HG03108 (cell line): ENCODE data around the gene ZNF532.
A peak's percentile ranks its signal among the peaks of the same experiment; 100 is the strongest.

Experiments
- ATAC-seq: cut with Tn5 transposase; IDR thresholded peaks from one replicate; pipeline ENCODE4 v1.9.1; 2021; ENCODE audit warnings: moderate library complexity; ENCODE audit not compliant: unreplicated experiment

ZNF532 gene

GRCh38 chr18:58975781-58976180 is 111.1 kb downstream of the ZNF532 start:
- no peak for ATAC-seq

- ATAC-seq, result no peak
Observed at GRCh38 chr18:58977223-58977622, 112.5 kb downstream of the ZNF532 start.

GRCh38 chr18:58977801-58978200 is 113.1 kb downstream of the ZNF532 start:
- no peak for ATAC-seq

- no peak for ATAC-seq
Observed at GRCh38 chr18:58978916-58979315, 114.2 kb downstream of the ZNF532 start.

GRCh38 chr18:58979615-58980014 is 114.9 kb downstream of the ZNF532 start:
- ATAC-seq, result no peak

- ATAC-seq, result no peak
Observed at GRCh38 chr18:58980991-58981390, 116.3 kb downstream of the ZNF532 start.

- ATAC-seq, result no peak
Observed at GRCh38 chr18:58983260-58984155, 118.8 kb downstream of the ZNF532 start.

- no peak for ATAC-seq
Observed at GRCh38 chr18:58988600-58988999, 123.9 kb downstream of the ZNF532 start.

- no peak for ATAC-seq
Observed at GRCh38 chr18:58989184-58989759, 124.6 kb downstream of the ZNF532 start.

GRCh38 chr18:58990720-58991119 is 126.0 kb downstream of the ZNF532 start:
- ATAC-seq, result no peak

- peak; percentile 85 for ATAC-seq
Observed at GRCh38 chr18:58991167-58991798, 126.6 kb downstream of the ZNF532 start.

- ATAC-seq, result no peak
Observed at GRCh38 chr18:58992301-58993231, 127.9 kb downstream of the ZNF532 start.

GRCh38 chr18:58993260-58993659 is 128.6 kb downstream of the ZNF532 start:
- no peak for ATAC-seq

- no peak for ATAC-seq
Observed at GRCh38 chr18:58995663-58996062, 131.0 kb downstream of the ZNF532 start.

- no peak for ATAC-seq
Observed at GRCh38 chr18:58996131-58996641, 131.5 kb downstream of the ZNF532 start.

GRCh38 chr18:58996696-58997095 is 132.0 kb downstream of the ZNF532 start:
- ATAC-seq, result no peak

GRCh38 chr18:58997811-58998337 is 133.2 kb downstream of the ZNF532 start:
- no peak for ATAC-seq

GRCh38 chr18:58998401-58999203 is 133.9 kb downstream of the ZNF532 start:
- no peak for ATAC-seq

GRCh38 chr18:59001166-59001565 is 136.5 kb downstream of the ZNF532 start:
- no peak for ATAC-seq

- no peak for ATAC-seq
Observed at GRCh38 chr18:59001721-59002120, 137.0 kb downstream of the ZNF532 start.
